HG02571 (cell line): Measurements from ENCODE around the gene KCNQ2.

Experiments used
- ATAC-seq: cut with Tn5 transposase; IDR thresholded peaks from one replicate; pipeline ENCODE4 v1.9.1; 2021; ENCODE audit warnings: mild to moderate bottlenecking, moderate library complexity; ENCODE audit not compliant: unreplicated experiment

KCNQ2 gene

GRCh38 chr20:63472862-63473390 is 471 bp upstream of the KCNQ2 start:
- no peak for ATAC-seq

DNA sequence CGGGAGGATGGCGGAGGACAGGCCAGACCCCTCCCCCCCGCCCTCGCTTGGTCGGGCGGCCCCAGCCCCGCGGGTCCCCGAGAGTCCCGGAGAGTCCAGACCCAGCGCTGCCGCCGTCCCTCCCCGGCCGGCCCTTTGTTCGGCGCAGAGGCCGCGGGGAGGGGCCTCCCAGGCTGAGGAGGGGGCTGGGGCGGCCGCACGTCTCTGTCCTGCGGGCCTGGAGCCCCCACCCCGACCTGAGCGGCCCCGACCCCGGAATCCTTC is 806 bp downstream of the KCNQ2 start:
- no peak for ATAC-seq

DNA sequence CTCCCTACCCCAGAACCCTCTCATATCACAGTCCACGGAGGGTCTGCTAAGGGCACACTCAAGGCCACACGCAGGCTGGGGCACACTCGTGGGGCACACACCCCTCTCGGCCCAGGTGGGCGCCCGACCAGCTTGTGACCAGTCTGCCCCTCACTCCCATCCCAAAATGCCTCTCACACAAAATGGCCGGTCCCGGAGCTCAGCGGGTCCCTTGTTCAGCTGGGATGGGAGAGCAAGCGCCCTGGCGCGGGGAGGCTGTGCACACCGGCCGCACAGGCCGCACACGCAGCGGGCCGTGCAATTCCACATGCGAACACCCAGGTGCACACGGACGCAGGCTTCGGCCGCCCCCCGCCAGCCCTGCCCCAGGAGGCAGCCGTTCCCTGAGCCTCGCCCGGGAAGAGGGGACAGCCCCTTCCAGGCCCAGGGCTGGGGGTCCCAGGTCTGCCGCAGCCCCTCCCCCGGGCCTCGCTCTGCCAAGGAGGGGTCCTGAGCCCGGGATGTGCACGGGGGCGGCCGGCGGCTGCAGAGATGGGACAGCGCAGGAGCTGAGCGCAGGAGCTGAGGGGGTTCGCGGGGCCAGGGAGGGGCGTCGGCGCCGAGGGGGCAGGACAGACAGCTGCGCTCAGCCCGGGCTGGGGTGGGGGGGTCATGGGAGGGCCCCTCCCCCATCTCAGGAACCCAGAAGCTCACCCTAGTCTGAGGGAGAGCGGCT is 1.3 kb downstream of the KCNQ2 start:
- no peak for ATAC-seq

DNA sequence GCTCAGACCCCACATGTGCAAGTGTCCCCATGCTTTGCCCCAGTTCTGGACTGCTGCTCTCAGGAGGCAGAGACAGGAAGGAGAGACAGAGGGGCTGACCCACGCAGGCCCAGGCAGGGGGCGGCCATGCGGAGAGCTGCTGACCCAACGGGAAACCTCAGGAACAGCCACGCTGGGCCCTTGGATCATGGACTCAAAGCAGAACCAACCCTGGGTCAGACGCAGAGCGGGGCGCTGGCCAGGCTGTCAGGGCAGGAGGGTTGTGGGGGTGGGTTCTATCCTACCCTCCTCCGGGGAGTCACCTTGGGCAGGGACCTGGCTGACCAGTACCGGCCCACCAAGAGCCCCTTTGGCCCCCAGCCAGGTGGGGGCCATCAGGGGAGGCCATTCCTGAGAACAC is 2.0 kb downstream of the KCNQ2 start:
- ATAC-seq = no peak

GRCh38 chr20:63469713-63470101 is 2.7 kb downstream of the KCNQ2 start:
- no peak for ATAC-seq

DNA sequence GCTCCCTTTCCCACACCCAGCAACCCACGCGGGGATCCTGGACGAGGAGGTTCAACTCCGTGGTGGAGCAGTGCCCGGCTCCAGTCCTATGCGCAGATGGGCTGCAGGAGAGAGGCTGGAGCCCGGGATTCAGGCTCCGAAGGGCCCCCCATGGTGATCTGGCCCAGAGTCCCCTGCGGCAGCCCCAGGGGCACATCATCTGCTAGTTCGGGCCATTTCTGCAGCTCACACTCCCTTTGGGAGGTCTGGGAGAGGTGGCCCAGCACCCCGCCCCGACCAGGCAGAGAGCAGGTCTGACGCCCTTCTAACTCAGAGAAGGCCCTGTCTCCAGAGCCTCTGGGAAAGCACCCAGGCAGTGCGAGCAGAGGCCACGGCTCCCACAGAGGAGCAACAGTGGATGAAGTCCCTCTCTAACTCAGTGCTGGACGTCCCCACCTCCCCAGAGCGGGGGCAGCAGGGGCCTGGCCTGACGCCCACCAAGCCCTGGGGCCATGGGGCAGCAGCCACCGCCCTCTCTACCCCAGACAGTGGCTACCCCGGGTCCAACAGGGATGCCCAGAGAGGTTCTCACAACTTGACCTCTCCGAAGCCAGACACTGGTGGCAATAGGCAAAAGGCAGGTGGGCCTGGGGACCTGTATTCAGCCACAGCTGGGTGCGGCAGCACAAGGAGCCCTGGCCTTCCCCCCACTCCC is 3.3 kb downstream of the KCNQ2 start:
- no peak for ATAC-seq

DNA sequence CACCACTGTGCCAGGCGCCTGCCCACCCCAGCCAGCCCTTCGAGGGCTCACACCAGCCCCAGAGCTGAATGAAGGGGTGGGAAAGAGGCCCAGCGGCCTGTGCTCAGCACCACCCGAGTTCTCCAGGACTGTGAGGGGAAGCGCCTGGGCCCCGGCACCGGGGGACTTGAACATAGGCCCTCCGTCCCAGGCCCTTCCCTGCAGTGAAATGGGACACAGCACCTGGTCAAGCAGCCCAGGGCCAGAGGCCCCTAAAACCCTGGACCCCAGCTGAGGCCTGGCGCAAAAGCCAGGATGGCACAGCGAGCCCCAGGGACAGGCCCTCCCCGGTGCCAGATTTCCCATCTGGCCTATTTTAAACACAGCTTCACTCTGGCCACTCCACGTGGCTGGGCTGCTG is 4.0 kb downstream of the KCNQ2 start:
- ATAC-seq = no peak

- ATAC-seq = no peak
These were observed 5.0 kb downstream of the KCNQ2 start for GRCh38 chr20:63467294-63468083.

GRCh38 chr20:63466861-63467260 is 5.6 kb downstream of the KCNQ2 start:
- ATAC-seq = no peak

DNA sequence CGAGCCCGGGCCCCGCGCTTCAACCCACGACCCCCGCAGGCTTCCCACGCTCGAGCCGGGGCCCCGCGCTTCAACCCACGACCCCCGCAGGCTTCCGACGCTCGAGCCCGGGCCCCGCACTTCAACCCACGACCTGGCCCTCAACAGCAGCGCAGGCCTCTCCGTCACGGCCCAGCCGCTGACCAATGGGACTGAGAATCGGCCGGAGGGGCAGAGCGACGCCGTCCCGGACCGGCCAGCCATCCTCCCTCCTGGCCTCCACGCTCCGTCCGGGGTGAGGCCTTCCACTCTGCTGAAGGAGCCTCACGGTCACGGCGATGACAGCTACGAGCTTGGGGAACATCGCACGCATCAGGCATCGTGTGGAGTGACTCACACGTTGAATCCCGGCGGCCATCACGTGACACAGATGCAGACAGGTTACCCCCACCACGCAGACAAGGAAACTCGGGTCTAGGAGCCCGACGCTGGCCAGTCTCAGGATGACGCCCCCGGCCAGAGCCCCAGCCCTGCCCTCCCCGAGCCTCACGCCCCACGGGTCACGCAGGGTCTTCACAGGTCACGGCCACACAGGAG is 6.1 kb downstream of the KCNQ2 start:
- ATAC-seq = no peak

- no peak for ATAC-seq
These were observed 6.8 kb downstream of the KCNQ2 start for GRCh38 chr20:63465380-63466249.

DNA sequence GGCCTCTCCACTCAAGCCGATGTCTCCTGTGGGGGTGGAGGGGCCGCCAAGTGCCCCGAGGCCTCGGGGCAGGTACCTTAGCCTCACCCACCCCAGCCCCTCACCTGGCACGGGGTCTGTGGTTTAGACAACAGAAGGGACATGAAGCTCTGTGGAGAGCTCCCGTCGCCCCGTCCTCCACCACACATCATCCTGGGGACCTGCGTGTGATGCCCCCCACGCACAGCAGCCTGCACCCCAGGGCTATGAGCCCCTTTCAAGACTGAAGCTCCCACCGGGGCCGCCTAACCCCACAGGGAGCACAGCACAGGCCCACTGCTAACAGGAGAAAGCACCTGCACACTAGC is 8.2 kb downstream of the KCNQ2 start:
- ATAC-seq = no peak

GRCh38 chr20:63463400-63464288 is 8.8 kb downstream of the KCNQ2 start:
- ATAC-seq = no peak

DNA sequence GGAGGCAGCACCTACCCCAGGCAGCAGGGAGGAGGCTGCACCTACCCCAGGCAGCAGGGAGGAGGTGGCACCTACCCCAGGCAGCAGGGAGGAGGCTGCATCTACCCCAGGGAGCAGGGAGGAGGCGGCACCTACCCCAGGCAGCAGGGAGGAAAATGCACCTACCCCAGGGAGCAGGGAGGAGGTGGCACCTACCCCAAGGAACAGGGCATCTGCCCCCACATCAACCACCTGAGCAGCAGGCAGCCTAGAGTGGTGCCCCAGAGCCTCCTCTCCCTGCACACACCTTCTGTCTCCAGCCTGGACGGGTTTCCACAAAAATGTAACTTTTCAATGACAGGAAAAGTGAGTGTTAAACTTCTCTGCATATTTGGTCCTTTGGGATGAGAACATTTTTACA is 10.2 kb downstream of the KCNQ2 start:
- ATAC-seq = no peak

- ATAC-seq = no peak
These were observed 11.2 kb downstream of the KCNQ2 start for GRCh38 chr20:63461104-63461763.

DNA sequence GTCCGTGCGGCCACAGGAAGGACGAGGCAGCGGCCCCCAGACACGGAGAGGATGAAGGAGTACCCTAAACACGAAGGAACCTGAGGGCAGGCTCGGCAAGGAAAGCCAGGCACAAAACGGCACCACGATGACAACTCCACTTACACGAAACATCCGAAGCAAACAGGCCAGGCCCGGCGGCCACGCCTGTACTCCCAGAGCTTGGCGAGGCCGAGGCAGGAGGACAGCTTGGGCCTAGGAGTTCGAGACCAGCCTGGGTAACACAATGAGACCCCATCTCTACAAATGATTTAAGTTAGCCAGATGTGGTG is 13.4 kb downstream of the KCNQ2 start:
- ATAC-seq = no peak

DNA sequence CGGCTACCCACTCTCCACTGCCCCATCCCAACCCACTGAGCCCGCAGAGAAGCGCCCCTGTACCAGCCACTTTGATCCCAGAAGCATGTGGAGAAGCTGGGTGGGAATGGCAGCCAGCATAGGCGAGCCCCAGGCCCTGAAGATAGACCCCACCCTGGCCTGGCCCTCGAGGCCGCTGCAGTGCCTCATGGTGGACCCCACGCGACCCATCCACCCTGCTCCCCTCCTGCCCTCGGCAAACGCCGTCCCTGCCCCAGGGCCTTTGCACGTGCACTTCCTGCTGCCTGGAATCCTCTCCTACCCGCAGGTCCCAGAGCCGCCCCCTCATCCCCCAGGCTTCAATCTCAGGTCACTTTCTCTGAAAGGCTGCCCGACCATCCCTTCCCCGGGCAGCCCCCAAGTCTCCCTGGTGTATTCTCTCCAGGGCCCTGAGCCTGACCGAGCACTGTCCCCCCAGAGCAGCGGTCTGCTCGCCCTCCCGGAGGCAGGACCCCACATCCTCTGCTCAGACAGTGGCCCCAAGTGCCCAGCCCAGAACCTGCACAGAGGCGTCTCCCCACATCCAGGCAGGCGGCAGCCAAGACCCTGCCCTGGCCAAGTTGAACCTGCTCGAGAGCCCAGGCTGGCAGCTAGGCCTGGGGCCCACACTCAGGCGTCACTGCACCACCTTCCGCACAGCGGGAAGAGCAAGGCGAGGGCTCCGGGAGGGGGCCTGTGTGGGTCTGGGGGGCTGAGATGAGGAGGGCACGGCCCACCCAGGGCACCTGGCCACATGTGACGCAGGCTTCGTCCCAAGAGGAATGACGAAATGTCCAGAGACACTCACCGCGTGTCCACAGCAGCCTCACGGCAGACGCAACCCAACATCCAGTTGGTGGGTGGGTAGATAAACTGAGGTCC is 14.0 kb downstream of the KCNQ2 start:
- ATAC-seq = no peak

- no peak for ATAC-seq
These were observed 14.7 kb downstream of the KCNQ2 start for GRCh38 chr20:63457737-63458136.
